Fibroblast of skin of scalp (primary cell): ENCODE data around the gene EIF5B.

Experiments used
- DNase-seq: peaks from one replicate; pipeline ENCODE4 v3.0.0-alpha.2; 2013

The EIF5B gene

GRCh38 chr2:99374747-99375146, 37.6 kb downstream of the EIF5B start:
- no peak for DNase-seq

DNA sequence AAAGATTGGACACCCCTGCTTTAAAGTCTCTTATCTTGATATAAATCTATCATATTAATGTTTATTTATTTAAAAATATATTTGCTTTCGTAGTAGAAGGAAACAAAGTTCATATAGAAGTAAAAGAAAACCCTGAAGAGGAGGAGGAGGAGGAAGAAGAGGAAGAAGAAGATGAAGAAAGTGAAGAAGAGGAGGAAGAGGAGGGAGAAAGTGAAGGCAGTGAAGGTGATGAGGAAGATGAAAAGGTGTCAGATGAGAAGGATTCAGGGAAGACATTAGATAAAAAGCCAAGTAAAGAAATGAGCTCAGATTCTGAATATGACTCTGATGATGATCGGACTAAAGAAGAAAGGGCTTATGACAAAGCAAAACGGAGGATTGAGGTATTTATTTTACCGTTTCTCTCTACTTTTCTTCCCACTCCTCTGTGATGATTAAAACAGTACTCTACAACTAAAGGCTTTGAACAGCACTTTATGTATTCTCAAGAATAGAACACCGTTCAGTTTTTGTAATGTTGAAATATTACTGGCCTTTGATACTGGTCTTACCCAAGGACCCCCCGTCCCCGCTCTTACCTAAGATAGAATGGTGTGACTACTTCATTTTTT, 39.2 kb downstream of the EIF5B start:
- no peak for DNase-seq

DNA sequence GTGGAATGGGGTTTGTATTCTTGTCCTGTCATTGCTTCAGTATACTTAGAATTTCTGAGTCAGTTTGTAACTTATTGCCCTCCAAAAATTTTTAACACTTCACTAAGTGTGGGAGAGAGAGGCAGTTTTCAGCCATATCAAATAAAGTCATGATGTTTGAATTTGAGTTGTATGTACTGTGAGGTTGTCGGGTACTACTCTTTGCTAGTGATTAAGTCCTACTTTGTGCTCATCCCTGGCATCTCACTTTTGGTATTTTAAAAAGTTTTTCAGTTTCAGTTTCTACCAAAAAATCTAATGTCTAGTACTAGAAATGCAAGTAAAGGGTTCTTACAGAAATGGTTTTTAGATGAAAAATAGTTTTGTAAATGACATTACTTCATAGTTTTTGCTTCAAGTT, 40.7 kb downstream of the EIF5B start:
- DNase-seq = no peak

DNA sequence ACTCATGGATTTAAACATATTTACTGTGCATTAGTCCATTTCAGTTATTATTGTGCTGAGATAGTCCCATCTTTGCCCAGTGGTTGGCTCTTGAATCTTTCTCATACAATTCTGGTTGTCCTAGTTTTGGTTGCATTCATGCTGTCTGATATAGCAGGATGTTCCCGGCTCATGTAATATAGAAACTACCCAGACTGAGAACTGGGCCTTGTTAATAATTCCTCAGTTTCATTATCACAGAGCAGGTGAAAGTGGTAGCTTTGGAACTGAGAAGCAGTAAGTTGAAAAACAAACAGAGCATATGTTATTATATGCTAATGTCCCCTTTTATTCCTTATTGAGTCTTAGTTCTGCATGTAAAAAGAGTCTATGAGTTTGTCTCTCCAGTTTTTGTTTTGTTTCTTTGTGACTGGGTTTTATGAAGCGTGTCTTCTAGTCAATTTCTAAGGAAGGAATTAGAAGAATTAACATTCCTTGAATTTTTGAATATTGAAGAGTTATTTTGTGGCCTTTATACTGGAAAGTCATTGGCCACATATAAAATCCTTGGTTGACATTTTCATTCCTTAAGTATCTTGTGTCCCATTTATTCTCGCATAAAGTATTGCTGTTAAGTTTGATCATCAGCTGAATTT, 43.3 kb downstream of the EIF5B start:
- DNase-seq = peak; percentile 46

DNA sequence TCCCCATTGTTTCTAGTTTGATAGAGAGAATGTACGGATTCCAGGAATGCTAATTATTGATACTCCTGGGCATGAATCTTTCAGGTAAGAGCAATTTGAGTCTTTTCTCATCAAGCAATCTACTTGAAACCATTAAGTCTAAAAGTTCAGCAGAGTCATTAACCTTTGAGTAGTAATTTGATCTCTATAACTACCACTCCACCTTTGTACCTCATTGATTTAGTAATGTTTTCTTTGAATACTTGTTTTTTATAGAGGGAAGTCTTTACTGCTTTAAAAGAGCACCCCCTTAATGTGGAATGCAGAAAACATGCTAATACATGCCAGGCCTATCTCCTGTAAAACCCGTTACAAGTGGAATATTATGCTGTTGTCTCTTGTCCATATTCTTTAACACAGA, 45.0 kb downstream of the EIF5B start:
- no peak for DNase-seq

DNA sequence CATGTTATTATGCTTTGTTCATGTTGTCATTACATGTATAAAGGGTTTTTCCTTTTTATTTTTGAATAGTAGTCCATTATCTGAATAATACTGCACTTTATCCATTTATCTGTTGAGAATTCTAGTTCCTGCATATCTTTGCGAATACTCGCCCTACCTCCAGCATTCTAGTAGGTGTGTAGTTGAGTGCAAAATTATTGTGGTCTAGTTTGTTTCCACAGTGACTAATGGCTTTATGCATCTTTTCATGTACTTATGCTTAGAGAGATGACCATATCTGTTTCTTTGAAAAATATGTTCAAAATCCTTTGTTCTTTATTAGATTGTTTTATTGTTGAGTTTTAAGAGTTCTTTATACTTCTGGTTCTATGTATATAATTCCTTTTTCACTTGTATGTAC, 48.8 kb downstream of the EIF5B start:
- DNase-seq = no peak

DNA sequence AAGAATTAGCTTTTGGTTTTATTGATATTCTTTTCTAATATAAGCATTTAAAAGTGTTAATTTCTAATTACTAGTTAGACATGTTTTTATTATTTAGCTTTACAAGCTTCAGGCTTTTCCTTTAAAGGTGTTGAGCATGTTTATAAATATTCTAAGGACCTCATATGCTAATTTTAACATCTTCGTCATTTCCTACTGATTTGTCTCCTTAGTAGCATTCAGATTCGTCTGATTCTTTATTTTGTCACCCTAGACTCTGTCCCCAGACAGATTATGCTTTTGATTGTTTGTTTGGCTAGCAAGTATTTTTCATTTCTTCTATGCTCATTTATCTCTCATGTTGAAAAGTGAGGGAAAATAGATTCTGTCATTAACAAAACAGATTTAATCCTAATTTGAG, 51.7 kb downstream of the EIF5B start:
- DNase-seq = no peak

- DNase-seq = peak; percentile 22
These were observed 52.2 kb downstream of the EIF5B start for GRCh38 chr2:99389371-99389770.

- DNase-seq = no peak
These were observed 52.8 kb downstream of the EIF5B start for GRCh38 chr2:99389946-99390345.

- DNase-seq = no peak
These were observed 58.5 kb downstream of the EIF5B start for GRCh38 chr2:99395589-99396130.

DNA sequence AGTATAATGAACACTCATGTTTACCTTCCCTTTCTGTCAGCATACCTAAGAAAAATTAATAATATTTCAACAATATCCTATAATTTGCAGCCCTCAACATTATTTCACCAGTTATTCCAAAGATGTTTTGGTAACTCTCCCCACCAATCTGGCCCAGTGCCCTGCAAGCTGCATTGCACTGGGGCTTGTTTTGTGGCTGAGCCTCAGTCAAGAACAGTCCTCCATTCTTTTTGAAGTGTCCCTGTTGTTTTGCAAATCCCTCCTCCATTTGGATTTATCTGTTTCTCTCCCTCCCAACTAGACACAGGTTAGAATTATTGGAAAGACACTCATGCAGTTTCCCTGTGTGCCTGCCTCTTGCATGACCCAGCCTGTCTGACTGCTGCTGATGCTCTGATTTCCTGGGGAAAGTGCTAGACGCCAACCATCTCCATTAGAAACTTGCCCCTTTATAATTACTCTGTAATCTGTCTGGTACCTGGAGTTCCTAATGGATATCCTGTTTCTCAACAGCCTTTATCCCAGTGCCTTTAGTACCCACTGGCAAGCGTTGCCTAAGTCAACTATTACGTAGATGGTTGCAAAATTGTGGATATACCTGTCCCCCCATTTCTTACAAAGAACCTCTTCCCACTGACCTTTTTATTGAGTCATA, 60.2 kb downstream of the EIF5B start:
- DNase-seq = no peak

DNA sequence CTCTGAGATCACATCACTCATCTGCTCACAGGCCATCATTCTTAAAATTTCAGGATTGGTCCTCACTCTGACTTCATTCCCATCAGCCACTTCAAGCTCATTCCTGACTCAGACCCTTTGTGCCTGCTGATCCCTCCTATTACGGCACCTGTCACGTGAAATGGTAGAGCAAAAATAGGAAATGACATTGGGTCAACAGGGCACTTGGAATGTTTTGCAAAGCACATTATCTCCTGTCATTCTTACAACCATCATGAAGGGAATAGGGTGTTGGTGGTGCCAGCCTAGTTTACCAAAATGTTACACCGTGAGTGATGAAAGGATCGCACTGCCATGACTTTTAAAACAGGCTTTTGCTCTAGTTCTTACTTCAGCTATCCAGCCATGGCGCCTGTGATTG, 61.1 kb downstream of the EIF5B start:
- no peak for DNase-seq

DNA sequence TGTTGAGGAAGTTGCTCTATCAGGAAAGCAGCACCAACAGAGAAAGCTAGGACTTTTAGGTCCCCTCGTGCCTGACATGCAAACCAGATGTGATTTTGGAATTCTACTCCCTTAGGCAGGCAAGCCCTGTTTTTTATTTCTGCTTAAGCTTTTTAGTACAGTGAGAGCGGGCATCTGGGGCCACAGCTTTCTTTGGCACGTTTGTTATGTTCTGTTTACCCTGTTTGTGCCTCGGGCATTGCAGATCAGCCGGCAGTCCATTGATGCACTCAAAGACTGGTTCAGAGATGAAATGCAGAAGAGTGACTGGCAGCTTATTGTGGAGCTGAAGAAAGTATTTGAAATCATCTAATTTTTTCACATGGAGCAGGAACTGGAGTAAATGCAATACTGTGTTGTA, 61.9 kb downstream of the EIF5B start:
- no peak for DNase-seq

DNA sequence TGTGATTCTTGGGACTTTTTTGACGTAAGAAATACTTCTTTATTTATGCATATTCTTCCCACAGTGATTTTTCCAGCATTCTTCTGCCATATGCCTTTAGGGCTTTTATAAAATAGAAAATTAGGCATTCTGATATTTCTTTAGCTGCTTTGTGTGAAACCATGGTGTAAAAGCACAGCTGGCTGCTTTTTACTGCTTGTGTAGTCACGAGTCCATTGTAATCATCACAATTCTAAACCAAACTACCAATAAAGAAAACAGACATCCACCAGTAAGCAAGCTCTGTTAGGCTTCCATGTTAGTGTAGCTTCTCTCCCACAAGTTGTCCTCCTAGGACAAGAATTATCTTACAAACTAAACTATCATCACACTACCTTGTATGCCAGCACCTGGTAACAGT, 62.6 kb downstream of the EIF5B start:
- no peak for DNase-seq

DNA sequence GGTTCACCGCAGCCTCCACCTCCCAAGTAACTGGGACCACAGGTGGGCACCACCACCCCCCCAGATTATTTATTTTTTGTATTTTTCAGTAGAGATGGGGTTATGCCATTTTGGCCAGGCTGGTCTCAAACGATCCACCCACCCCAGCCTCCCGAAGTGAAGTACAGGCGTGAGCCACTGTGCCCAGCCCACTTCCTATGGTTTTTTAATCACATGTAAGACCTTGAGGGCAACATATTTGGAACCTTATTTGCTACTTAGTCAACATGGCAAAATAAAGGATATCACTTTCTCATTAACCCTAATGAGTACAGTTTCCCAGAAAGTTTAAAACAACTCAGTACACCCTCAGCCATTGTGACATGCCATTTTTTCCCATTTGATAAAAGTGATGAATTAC, 64.7 kb downstream of the EIF5B start:
- DNase-seq = no peak

DNA sequence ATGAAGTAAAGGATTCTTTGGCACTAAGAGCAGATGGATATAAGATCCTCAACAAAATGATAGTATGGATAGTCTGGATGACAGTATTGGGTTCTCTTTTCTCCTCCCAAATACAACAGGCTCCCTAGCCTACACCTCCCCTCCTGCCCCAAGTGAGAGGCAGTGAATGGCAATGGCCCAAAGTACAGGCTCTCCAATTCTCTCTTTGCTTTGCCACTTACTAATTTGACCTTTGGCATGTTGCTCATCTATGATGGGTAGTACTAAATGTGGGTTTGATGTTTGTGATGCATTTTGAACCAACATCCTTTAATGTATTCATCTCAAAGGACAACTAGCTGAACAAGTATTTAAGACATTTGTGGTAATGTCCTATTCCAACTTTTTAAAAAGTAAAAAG, 65.9 kb downstream of the EIF5B start:
- no peak for DNase-seq

DNA sequence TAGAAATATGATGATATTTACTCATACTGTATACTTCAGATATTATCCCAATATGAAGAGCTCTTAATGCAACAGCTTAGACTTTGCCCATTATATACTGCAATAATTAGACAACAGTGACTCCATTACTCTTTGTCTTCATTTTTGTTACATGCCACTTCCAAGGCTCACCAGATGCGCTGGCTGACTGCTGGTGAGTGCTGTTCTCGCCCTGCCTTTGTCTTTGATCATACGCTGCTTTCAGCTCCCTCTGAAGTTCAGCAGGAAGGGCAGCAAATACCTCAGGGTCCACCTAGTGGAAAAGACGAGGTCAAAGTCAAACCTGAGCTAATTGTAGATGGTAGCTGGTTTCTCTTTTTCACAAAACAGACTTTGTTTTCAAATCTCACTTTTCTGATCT, 66.3 kb downstream of the EIF5B start:
- DNase-seq = no peak

- DNase-seq = no peak
These were observed 67.0 kb downstream of the EIF5B start for GRCh38 chr2:99404039-99404796.

DNA sequence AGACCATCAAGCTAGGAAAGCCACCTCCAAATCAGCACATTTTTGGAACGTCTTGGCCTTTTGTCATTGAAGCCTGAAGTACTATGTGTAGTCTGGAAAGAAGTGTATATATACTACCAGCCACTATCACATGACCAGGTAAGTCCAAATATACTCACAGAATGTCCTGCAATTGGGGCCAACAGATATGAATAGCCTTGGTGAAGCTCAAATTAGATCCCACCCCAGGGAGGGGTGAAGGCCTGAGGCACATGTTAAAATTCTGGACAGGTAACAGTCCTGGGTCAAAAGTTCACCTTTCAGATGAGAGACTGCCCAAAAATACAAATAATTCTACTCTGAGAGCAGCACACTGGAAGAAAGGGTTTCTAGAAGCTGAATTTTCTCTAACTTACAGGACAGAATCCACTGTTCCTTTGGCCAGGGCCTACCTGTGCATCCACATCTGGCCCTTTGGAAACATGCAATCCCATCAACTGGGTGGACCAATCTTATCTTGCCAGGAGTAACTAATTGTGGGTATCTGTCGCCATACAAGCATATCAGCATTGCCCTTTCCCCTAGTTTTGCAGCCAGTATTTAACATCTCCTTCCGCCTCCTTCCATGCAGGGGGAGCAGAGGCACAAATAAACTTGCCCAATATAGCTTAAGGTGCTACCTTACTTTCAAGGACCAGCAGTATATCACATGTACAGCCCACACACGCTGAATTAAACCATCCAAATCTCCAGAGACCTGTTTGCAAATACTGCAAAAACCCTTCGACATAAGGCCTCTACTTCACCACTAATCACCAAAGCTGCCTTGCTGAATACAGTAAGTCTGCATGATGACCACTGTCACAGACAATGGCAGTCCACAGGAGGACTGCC, 67.8 kb downstream of the EIF5B start:
- DNase-seq = no peak

DNA sequence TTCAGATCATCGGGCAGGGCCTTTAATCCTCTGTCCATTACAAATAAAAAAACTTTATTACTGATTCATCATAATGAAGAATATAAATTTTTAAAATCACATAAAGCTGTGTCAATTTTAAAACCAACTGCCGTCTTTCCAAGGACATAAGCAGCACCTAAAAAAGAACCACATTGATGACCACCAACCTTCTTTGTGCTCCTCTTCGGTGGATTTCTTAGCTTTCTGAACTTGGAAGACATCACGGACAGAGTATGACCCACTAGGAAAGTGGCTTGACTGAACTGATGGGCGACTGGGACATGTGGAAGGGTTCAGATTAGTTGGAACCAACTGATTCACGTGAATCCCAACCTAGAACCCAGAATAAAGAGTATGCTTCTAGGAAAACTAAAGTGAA, 68.9 kb downstream of the EIF5B start:
- no peak for DNase-seq

DNA sequence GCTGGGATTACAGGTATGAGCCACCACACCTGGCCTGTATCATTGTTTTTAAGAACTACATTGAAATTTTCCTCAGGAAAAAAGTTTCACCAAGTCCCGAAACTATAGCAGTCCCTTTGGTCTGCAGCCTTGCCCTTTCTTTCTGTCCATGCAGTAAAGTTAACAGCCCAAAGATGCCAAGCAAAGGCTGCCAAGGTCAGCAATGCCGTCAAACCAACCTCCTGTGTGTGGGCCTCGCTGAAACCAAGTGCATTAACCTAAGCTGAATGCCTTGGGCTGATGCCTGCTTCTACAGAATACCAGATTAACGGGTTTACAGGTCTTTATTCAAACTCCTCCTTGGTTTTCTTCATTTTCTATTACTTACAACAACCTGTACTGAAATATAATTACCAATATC, 73.1 kb downstream of the EIF5B start:
- DNase-seq = no peak

GRCh38 chr2:99414566-99414965, 77.4 kb downstream of the EIF5B start:
- no peak for DNase-seq
